ENCODE results near the gene PDE4B. TPM values are rescaled to one million over a fixed set of nuclear protein-coding genes. Genes with fewer than 3 reads are reported as not detected.

The PDE4B gene
- total RNA-seq, 4 donors from 2014 or later = 5.5 to 13.6 (median 9.3) TPM

GRCh38 chr1:66339944-66340343, 547.2 kb downstream of the PDE4B start:
- H3K4me3 ChIP-seq (ENCODE audit: low read depth, poor library complexity, severe bottlenecking) = no peak overlapping the region
- 24 to 27% methylated on average over 2 of the region's 2 CpGs for WGBS, 2 donors
- intact Hi-C loops (cut with DNase I; ENCODE audit: low total_unique reads) = no loop called here
- TF ChIP-seq POLR2A (IDR thresholded peaks at IDR 0.05) = no peak
- no peak for TF ChIP-seq CTCF (IDR thresholded peaks at IDR 0.05)
- no peak for DNase-seq (ENCODE audit: low spot score in 2 of 2)

GRCh38 chr1:66341446-66342089, 548.9 kb downstream of the PDE4B start:
- intact Hi-C loops (cut with DNase I; ENCODE audit: low total_unique reads) = no loop called here
- 80 to 89% methylated on average over 1 of the region's 1 CpG for WGBS, 2 donors
- H3K4me3 ChIP-seq (ENCODE audit: low read depth, poor library complexity, severe bottlenecking) = no peak overlapping the region
- no peak for DNase-seq (ENCODE audit: low spot score in 2 of 2)
- TF ChIP-seq POLR2A (IDR thresholded peaks at IDR 0.05) (no peak), CTCF (IDR thresholded peaks at IDR 0.05) (no peak)

GRCh38 chr1:66342707-66343106, 550.0 kb downstream of the PDE4B start:
- TF ChIP-seq POLR2A (IDR thresholded peaks at IDR 0.05) (no peak), CTCF (IDR thresholded peaks at IDR 0.05) (no peak)
- WGBS, 2 donors = 91 to 95% methylated on average over 7 of the region's 7 CpGs
- no peak for DNase-seq (ENCODE audit: low spot score in 2 of 2)
- intact Hi-C loops (cut with DNase I; ENCODE audit: low total_unique reads) = no loop called here
- no peak overlapping the region for H3K4me3 ChIP-seq (ENCODE audit: low read depth, poor library complexity, severe bottlenecking)

- H3K4me3 ChIP-seq (ENCODE audit: low read depth, poor library complexity, severe bottlenecking) = no peak overlapping the region
- intact Hi-C loops (cut with DNase I; ENCODE audit: low total_unique reads) = no loop called here
- DNase-seq (ENCODE audit: low spot score in 2 of 2) = no peak
- 94 to 95% methylated on average over 1 of the region's 1 CpG for WGBS, 2 donors
- TF ChIP-seq POLR2A (IDR thresholded peaks at IDR 0.05) (no peak), CTCF (IDR thresholded peaks at IDR 0.05) (no peak)
Observed at GRCh38 chr1:66343569-66344325, 551.1 kb downstream of the PDE4B start.

GRCh38 chr1:66346057-66346795, 553.5 kb downstream of the PDE4B start:
- WGBS, 2 donors = 89 to 91% methylated on average over 2 of the region's 2 CpGs
- intact Hi-C loops (cut with DNase I; ENCODE audit: low total_unique reads) = no loop called here

More at GRCh38 chr1:66346057-66346795, 553.5 kb downstream of the PDE4B start:
- H3K4me3 ChIP-seq (ENCODE audit: low read depth, poor library complexity, severe bottlenecking) = no peak overlapping the region
- TF ChIP-seq CTCF (IDR thresholded peaks at IDR 0.05) (no peak), POLR2A (IDR thresholded peaks at IDR 0.05) (no peak)
- DNase-seq (ENCODE audit: low spot score in 2 of 2) = no peak

Data from lower leg skin (tissue), 4 donors.